Activated effector memory CD4-positive, alpha-beta T cell treated with Interleukin-2 at 50 U/mL for 16 hours (primary cell): ENCODE data around the gene CP.
"Not testable (repeated sequence)": the region's sequence is repeated elsewhere in the genome, so short reads cannot be mapped to it uniquely, and the experiment has no call there.

Source experiments
- DNase-seq: peaks from one replicate; pipeline ENCODE4 v3.0.0-alpha.2; 2020

Gene CP

DNA sequence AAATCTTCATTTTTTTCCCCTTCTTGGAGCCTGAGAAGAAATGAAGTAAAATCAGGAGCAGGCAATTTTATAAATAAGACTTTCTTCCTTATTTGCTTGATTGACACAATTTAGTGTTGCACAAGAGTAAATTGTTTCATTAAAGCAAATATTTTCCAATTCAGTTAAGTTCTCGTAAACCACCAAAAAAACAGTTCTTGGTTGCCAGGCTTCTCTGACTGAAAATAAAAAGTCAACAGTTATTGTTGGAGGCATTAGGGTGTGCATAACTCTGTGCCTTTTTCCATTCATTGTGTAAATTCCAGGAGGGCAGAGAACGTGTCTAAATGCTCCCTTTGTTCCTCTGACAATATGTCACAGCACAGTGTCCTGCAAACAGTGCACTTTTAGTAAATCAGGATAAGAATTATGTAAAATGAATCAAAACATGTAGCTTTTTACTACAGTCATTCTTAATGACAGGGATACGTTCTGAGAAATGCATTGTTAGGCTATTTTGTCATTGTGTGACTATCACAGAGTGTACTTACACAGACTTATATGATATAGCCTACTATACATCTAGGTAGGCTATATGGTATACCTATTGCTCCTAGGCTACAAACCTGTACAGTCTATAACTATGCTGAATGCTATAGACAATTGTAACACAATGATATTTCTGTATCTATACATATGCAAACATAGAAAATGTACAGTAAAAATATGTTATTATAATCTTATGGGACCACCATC is at the start of gene CP:
Gene CP (minus strand): TSS at position 47 of the 735 bp plus-strand sequence. CDS start 37 bp downstream, at position 10.
- DNase-seq: no peak

GRCh38 chr3:149270180-149270579 is 48.6 kb upstream of the CP start:
- no peak for DNase-seq

- no peak for DNase-seq
Measured at GRCh38 chr3:149269687-149270086, 48.1 kb upstream of the CP start.

GRCh38 chr3:149267565-149267964 is 45.9 kb upstream of the CP start:
- DNase-seq: no peak

DNA sequence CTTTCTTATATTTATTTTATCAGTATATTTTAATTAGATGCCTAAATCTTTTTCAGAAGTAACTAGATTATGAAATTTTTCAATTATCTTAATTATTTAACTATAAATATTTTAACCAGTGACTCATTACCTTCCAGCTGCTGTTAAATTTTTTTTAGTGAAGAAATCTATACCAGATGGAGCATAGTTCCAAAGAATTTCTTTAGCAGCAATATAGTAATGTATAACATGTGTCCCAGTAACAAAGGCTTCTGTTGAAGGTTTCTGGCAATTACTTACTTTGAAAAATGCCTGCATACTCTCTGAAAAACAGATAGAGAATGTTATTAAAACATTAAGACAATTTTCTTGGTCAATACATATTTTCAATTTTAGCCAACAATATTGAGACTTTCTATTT is 45.1 kb upstream of the CP start:
- no peak for DNase-seq

- no peak for DNase-seq
Measured at GRCh38 chr3:149263856-149264255, 42.2 kb upstream of the CP start.

GRCh38 chr3:149258714-149259113 is 37.1 kb upstream of the CP start:
- no peak for DNase-seq

- no peak for DNase-seq
Measured at GRCh38 chr3:149258298-149258697, 36.7 kb upstream of the CP start.

- no peak for DNase-seq
Measured at GRCh38 chr3:149252272-149252671, 30.6 kb upstream of the CP start.

GRCh38 chr3:149251186-149251585 is 29.6 kb upstream of the CP start:
- DNase-seq: no peak

DNA sequence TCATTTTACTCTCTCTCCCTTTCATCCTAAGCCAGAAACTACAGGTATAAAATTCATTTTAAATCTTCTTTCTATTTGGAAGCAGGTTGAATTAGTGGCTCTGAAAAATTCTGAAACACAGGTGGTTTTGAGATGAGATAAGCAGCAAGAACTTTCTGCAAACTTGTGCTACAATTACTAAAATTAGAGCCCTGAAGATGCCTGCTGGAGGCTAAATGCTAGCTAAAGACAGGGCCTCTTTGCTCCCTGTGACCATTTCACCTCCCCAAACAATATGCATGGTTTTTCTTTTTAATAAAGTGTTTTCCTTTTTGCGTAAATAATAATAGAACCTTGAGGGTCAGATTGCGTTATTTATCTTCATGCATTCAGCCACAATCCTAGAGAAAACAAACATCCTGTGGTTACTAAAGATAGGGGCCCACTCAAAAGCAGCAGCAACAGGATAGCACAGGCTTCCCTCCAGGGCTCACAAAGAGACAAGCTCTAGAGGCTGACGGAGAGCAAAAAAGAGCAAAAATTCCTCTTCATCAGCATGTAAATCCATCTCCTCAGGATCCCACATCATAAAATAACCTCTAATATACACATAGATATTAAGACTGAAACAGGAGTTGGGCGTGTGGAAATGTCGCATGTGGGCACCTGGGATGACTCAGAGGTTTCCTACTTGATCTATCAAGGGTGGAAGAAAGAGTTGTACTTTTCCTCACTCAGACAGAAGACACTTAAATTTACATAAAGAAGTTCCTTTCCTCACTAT is 26.5 kb upstream of the CP start:
- DNase-seq: no peak

GRCh38 chr3:149247008-149247710 is 25.5 kb upstream of the CP start:
- DNase-seq: no peak

GRCh38 chr3:149245738-149246451 is 24.3 kb upstream of the CP start:
- DNase-seq: no peak

- DNase-seq: no peak
Measured at GRCh38 chr3:149243540-149243939, 21.9 kb upstream of the CP start.

- no peak for DNase-seq
Measured at GRCh38 chr3:149239357-149239936, 17.8 kb upstream of the CP start.

DNA sequence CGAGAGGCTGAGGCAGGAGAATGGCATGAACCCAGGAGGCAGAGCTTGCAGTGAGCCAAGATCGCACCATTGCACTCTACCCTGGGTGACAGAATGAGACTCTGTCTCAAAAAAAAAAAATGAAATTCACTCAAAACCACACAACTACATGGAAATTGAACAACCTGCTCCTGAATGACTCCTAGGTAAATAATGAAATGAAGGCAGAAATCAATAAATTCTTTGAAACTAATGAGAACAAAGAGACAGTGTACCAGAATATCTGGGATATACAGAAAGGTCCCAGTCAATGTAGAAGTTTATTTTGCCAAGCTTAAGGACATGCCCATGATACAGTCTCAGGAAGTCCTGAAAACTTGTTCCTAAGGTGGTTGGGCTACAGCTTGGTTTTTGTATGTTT is 16.6 kb upstream of the CP start:
- not testable (repeated sequence) for DNase-seq

- DNase-seq: no peak
Measured at GRCh38 chr3:149235599-149236424, 14.2 kb upstream of the CP start.

- no peak for DNase-seq
Measured at GRCh38 chr3:149234671-149235245, 13.1 kb upstream of the CP start.

GRCh38 chr3:149233323-149233722 is 11.7 kb upstream of the CP start:
- DNase-seq: no peak

GRCh38 chr3:149231871-149232270 is 10.2 kb upstream of the CP start:
- no peak for DNase-seq

DNA sequence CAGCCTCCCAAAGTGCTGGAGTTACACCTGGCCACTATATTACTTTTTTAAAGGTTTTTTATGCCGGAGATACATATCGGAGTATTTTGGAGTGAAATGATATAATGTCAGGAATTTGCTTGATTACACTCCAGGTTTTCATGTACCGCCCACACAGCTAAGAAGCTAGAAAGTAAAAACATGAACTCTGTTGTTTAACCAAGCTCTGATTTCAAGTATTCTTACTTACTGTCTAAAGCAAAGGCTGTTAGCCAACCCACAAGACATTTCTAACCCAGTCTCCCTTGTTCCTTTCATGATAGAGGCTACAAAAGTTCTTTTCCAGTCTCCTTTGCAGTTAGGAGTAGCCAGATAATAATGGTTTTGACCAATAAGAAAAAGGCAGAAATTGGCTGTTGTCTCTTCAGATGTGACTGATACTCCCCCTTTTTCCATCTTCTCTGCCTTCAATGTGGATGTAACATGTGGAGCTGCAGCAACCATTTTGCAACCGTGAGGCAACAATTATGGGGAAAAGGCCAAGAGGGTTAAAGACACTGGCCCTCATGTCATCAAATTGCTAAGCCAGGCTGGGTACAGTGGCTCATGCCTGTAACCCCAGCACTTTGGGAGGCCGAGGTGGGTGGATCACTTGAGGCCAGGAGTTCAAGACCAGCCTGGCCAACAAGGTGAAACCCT is 6.1 kb upstream of the CP start:
- DNase-seq: no peak
